Right lobe of liver (tissue), 6 donors: ENCODE data around the gene TIMM17B. TPM values are rescaled to one million over a fixed set of nuclear protein-coding genes. Genes with fewer than 3 reads are reported as not detected.

Experiments used
- ATAC-seq, 4 donors: fragments of 200-7000 bp; cut with Tn5 transposase; one replicate each; pipeline ENCODE4 v1.9.1; 2020; ENCODE audit warnings: mild to moderate bottlenecking in 4 of 4, moderate library complexity in 4 of 4
- DNase-seq, 3 donors: peaks; one replicate each; pipeline ENCODE4 v3.0.0-alpha.2; 2020
- H3K27ac ChIP-seq, 3 donors: fragments of 200-600 bp; one replicate each; pipeline ENCODE4 v1.8.0; 2022
- H3K27me3 ChIP-seq, 2 donors: fragments of 200-600 bp; one replicate each; pipeline ENCODE4 v1.8.0; 2022
- H3K36me3 ChIP-seq, 4 donors: fragments of 200-600 bp; sonication (generic) in 1 of 4; one replicate each; pipeline versions ENCODE4 v1.5.1 to v1.8.0; 2017 to 2022; ENCODE audit warnings: control low read depth in 1 of 4
- H3K4me1 ChIP-seq, 4 donors: fragments of 200-600 bp; sonication (generic) in 1 of 4; one replicate each; pipeline versions ENCODE4 v1.5.1 to v1.8.0; 2017 to 2022; ENCODE audit warnings: control low read depth in 1 of 4
- H3K4me3 ChIP-seq, 3 donors: fragments of 200-600 bp; one replicate each; pipeline ENCODE4 v1.8.0; 2022
- H3K9me3 ChIP-seq, 4 donors: fragments of 200-600 bp; sonication (generic) in 1 of 4; one replicate each; pipeline versions ENCODE4 v1.5.1 to v1.8.0; 2017 to 2022; ENCODE audit warnings: control low read depth in 1 of 4
- CTCF ChIP-seq, 4 donors: fragments of 200-600 bp in 3 of 4; fragments of 450-650 bp in 1 of 4; IDR thresholded peaks; one replicate each; pipeline versions ENCODE4 v1.5.1 to v1.8.0; 2016 to 2022; ENCODE audit warnings: antibody characterized with exemption in 4 of 4, mild to moderate bottlenecking in 2 of 4
- POLR2A ChIP-seq: fragments of 450-650 bp; IDR thresholded peaks from one replicate; pipeline ENCODE4 v1.6.1; 2017; ENCODE audit warnings: antibody characterized with exemption, mild to moderate bottlenecking
- WGBS: methylation state at CpG from one replicate; pipeline ENCODE4 v1.1.6; 2018; ENCODE audit warnings: low coverage, low lambda C conversion rate; ENCODE audit not compliant: insufficient coverage; ENCODE audit errors: missing lambda C conversion rate; 5-methylcytosine and 5-hydroxymethylcytosine counted together
- intact Hi-C, 2 donors: fragments of 100-400 bp; cut with DNase I; formaldehyde crosslinking; loops; one replicate each; pipeline versions ENCODE4 v1.11.2 to v1.14.1; 2022
- total RNA-seq, 6 experiments: library from RNA; depleted of rRNA in 2 of 6; stranded (reverse); fragments of >200 nt in 2 of 6; fragmentation: NEBNext Ultra II Directional in 3 of 6; extraction: Animal tissue kit (Norgen Biotek cat#: 25700) in 3 of 6; gene quantifications; one replicate each; pipeline versions ENCODE4 v1.1.0 to v1.2.4, GENCODE V29; 2016 to 2023
- donor health status: DM: no; HTN: yes; CAD: no.
- donor health status: DM: no; HTN: no; CAD: no.
- donor health status: DM: no; HTN: no; CAD: no.
- donor health status: DM: no; HTN: yes; CAD: no.
- donor health status: DM: no; HTN: yes; CAD: no.

Gene TIMM17B
- total RNA-seq, 6 experiments from 2014 or later = 18.2 to 29.5 (median 22.5) TPM

GRCh38 chrX:48902776-48903175 lies 5.2 kb upstream of the TIMM17B start:
- Histone ChIP-seq H3K27ac (no peak overlapping the region), H3K4me1 (no peaks in the 10 kb centered on the region), H3K27me3 (no peaks in the 10 kb centered on the region), H3K36me3 (peaks cover 0 to 20% (median 2%) of the 10 kb centered on the region in 4 donors), H3K4me3 (no peak overlapping the region), H3K9me3 (no peaks in the 10 kb centered on the region)
- no peak for ATAC-seq
- TF ChIP-seq POLR2A (no peak), CTCF (IDR thresholded peaks at IDR 0.05) (no peak)
- intact Hi-C loops = loop anchor here in 1 of 2 donors (10.0 kb wide), 1 partner anchor 52 kb away; the partner anchor contains the start of gene OTUD5
- no CpG with 5 or more reads among the region's 14 CpGs for whole genome bisulfite sequencing
- no peak for DNase-seq

- no peaks in the 10 kb centered on the region for H3K9me3 ChIP-seq
- intact Hi-C loops = loop anchor here in 1 of 2 donors (10.0 kb wide), 1 partner anchor 53 kb away; the partner anchor contains the start of gene OTUD5
- no peak for ATAC-seq
- no peaks in the 10 kb centered on the region for H3K4me1 ChIP-seq
- H3K27ac ChIP-seq = no peak overlapping the region
- no peak overlapping the region for H3K4me3 ChIP-seq
- DNase-seq = no peak
- TF ChIP-seq CTCF (IDR thresholded peaks at IDR 0.05) = no peak
- TF ChIP-seq POLR2A = no peak
- H3K27me3 ChIP-seq = no peaks in the 10 kb centered on the region
- 88% methylated on average over 15 of the region's 20 CpGs for WGBS
- peaks cover 0 to 20% (median 2%) of the 10 kb centered on the region in 4 donors for H3K36me3 ChIP-seq
Observed at GRCh38 chrX:48902135-48902534, 4.6 kb upstream of the TIMM17B start.

- no peak overlapping the region for H3K4me3 ChIP-seq
- no peaks in the 10 kb centered on the region for H3K9me3 ChIP-seq
- H3K4me1 ChIP-seq = no peaks in the 10 kb centered on the region
- 85% methylated on average over 4 of the region's 7 CpGs for WGBS
- peaks cover 0 to 20% (median 2%) of the 10 kb centered on the region in 4 donors for H3K36me3 ChIP-seq
- no peaks in the 10 kb centered on the region for H3K27me3 ChIP-seq
- intact Hi-C loops = loop anchor here in 1 of 2 donors (10.0 kb wide), 1 partner anchor 54 kb away; the partner anchor contains the start of gene OTUD5
- no peak for ATAC-seq
- no peak for DNase-seq
- TF ChIP-seq POLR2A = no peak
- no peak for TF ChIP-seq CTCF (IDR thresholded peaks at IDR 0.05)
- H3K27ac ChIP-seq = no peak overlapping the region
Observed at GRCh38 chrX:48901069-48901468, 3.5 kb upstream of the TIMM17B start.

- ATAC-seq = no peak
- H3K4me1 ChIP-seq = no peaks in the 10 kb centered on the region
- no peaks in the 10 kb centered on the region for H3K27me3 ChIP-seq
- no peak overlapping the region for H3K27ac ChIP-seq
- no peaks in the 10 kb centered on the region for H3K9me3 ChIP-seq
- TF ChIP-seq POLR2A = no peak
- no peak for TF ChIP-seq CTCF (IDR thresholded peaks at IDR 0.05)
- intact Hi-C loops = no loop called here
- 77% methylated on average over 8 of the region's 8 CpGs for WGBS
- no peak overlapping the region for H3K4me3 ChIP-seq
- H3K36me3 ChIP-seq = peaks cover 0 to 20% (median 2%) of the 10 kb centered on the region in 4 donors
- no peak for DNase-seq
Observed at GRCh38 chrX:48899078-48899410, 1.5 kb upstream of the TIMM17B start.
